IMR-90 (cell line): ENCODE measurements around the gene MAP6. TPM values are rescaled to one million over a fixed set of nuclear protein-coding genes. Genes with fewer than 3 reads are reported as not detected.

Source experiments
- ATAC-seq: fragments of 200-7000 bp; cut with Tn5 transposase; 2 replicates; pipeline ENCODE4 v1.9.1; 2020; ENCODE audit warnings: low read depth, mild to moderate bottlenecking, moderate library complexity
- BruUV-seq: library from RNA; stranded (reverse); fragments of 400-500 nt; replicated peaks from 2 replicates; lab custom pipeline; 2021; lab: Mats Ljungman, UMichigan
- CTCF ChIA-PET: fragments of 300-600 bp; formaldehyde crosslinking; extraction: SDS; loops from one replicate; lab custom pipeline; 2021; ENCODE audit warnings: antibody characterized with exemption; lab: Yijun Ruan, JAX
- POLR2A ChIA-PET: fragments of 300-600 bp; sonication (Branson Sonifier 250); formaldehyde crosslinking; loops from one replicate; lab custom pipeline; 2022; ENCODE audit warnings: antibody characterized with exemption; ENCODE audit not compliant: unreplicated experiment; lab: Charles Lee
- DNase-seq: peaks from one replicate; pipeline ENCODE4 v3.0.0; 2013
- H2AFZ ChIP-seq: replicated peaks from 2 replicates; pipeline ENCODE3; 2013; ENCODE audit warnings: low read length, mild to moderate bottlenecking; ENCODE audit not compliant: poor library complexity
- H2AK5ac ChIP-seq: 2 replicates; pipeline ENCODE4 v1.6.1; 2013; ENCODE audit warnings: low read depth, low read length, inconsistent platforms
- H2AK9ac ChIP-seq: replicated peaks from 2 replicates; pipeline ENCODE3; 2013; ENCODE audit warnings: mild to moderate bottlenecking, low read depth, low read length, moderate library complexity; ENCODE audit not compliant: poor library complexity
- H2BK120ac ChIP-seq: 2 replicates; pipeline ENCODE4 v1.6.1; 2013; ENCODE audit warnings: low read depth, low read length, inconsistent platforms
- H2BK15ac ChIP-seq: 3 replicates; pipeline ENCODE4 v1.6.1; 2013; ENCODE audit warnings: low read depth, low read length, inconsistent platforms
- H2BK20ac ChIP-seq: 2 replicates; pipeline ENCODE4 v1.6.1; 2013; ENCODE audit warnings: low read depth, mild to moderate bottlenecking, inconsistent platforms, low read length, moderate library complexity
- H2BK5ac ChIP-seq: 2 replicates; pipeline ENCODE4 v1.6.1; 2013; ENCODE audit warnings: mild to moderate bottlenecking, low read depth, low read length, inconsistent platforms; ENCODE audit not compliant: poor library complexity, severe bottlenecking
- H3K14ac ChIP-seq: replicated peaks from 2 replicates; pipeline ENCODE4 v1.6.1; 2013; ENCODE audit warnings: low read depth, low read length, inconsistent platforms
- H3K18ac ChIP-seq: 2 replicates; pipeline ENCODE4 v1.6.1; 2013; ENCODE audit warnings: low read depth, low read length, control low read depth
- H3K23ac ChIP-seq: 2 replicates; pipeline ENCODE4 v1.6.1; 2013; ENCODE audit warnings: low read depth, low read length, inconsistent platforms
- H3K27ac ChIP-seq: 2 replicates; pipeline ENCODE4 v1.5.1; 2013; ENCODE audit warnings: mild to moderate bottlenecking, control low read depth, low read length; ENCODE audit not compliant: insufficient read depth
- H3K27me3 ChIP-seq: 2 replicates; pipeline ENCODE4 v1.6.1; 2013; ENCODE audit warnings: low read length; ENCODE audit not compliant: control insufficient read depth, insufficient read depth
- H3K36me3 ChIP-seq: 2 replicates; pipeline ENCODE4 v1.6.1; 2013; ENCODE audit warnings: low read length, mixed read lengths; ENCODE audit not compliant: control insufficient read depth, insufficient read depth
- H3K4ac ChIP-seq: 2 replicates; pipeline ENCODE4 v1.6.1; 2013; ENCODE audit warnings: low read depth, low read length, inconsistent platforms
- H3K4me1 ChIP-seq: 2 replicates; pipeline ENCODE4 v1.6.1; 2013; ENCODE audit warnings: low read length, mixed read lengths; ENCODE audit not compliant: control insufficient read depth, insufficient read depth
- H3K4me2 ChIP-seq: 2 replicates; pipeline ENCODE4 v1.6.1; 2013; ENCODE audit warnings: low read depth, mild to moderate bottlenecking, control low read depth, low read length, moderate library complexity
- H3K4me3 ChIP-seq: 2 replicates; pipeline ENCODE4 v1.5.1; 2013; ENCODE audit warnings: low read depth, mild to moderate bottlenecking, control low read depth, low read length, moderate library complexity; ENCODE audit not compliant: insufficient read depth
- H3K56ac ChIP-seq: 2 replicates; pipeline ENCODE4 v1.6.1; 2013; ENCODE audit warnings: low read length, inconsistent platforms; ENCODE audit not compliant: insufficient read depth; ENCODE audit errors: extremely low read depth
- H3K79me1 ChIP-seq, 2 experiments: 2 replicates each; pipeline ENCODE4 v1.6.1; 2013; ENCODE audit warnings: low read length in 2 of 2, inconsistent platforms in 1 of 2, low read depth in 1 of 2
- H3K9ac ChIP-seq: 2 replicates; pipeline ENCODE4 v1.6.1; 2013; ENCODE audit warnings: low read depth, low read length, control low read depth
- H3K9me1 ChIP-seq: 2 replicates; pipeline ENCODE4 v1.6.1; 2013; ENCODE audit warnings: low read length, inconsistent platforms; ENCODE audit not compliant: insufficient read depth
- H3K9me3 ChIP-seq: 2 replicates; pipeline ENCODE4 v1.6.1; 2013; ENCODE audit warnings: low read length; ENCODE audit not compliant: control insufficient read depth, insufficient read depth
- H4K20me1 ChIP-seq: 2 replicates; pipeline ENCODE4 v1.6.1; 2013; ENCODE audit warnings: low read length, inconsistent platforms; ENCODE audit not compliant: insufficient read depth
- H4K5ac ChIP-seq: 2 replicates; pipeline ENCODE4 v1.6.1; 2013; ENCODE audit warnings: mild to moderate bottlenecking, low read depth, low read length, control low read depth
- H4K8ac ChIP-seq, 2 experiments: 2 replicates each; pipeline ENCODE4 v1.6.1; 2013; ENCODE audit warnings: low read depth in 2 of 2, low read length in 2 of 2, control low read depth in 1 of 2, inconsistent platforms in 1 of 2
- H4K91ac ChIP-seq: 2 replicates; pipeline ENCODE4 v1.6.1; 2013; ENCODE audit warnings: low read depth, low read length, inconsistent platforms; ENCODE audit not compliant: insufficient read depth
- BHLHE40 ChIP-seq: fragments of 150-350 bp; IDR thresholded peaks from 2 replicates; pipeline ENCODE4 v1.6.1; 2016; ENCODE audit warnings: mild to moderate bottlenecking, low read depth, low read length
- CEBPB ChIP-seq: IDR thresholded peaks from 2 replicates; pipeline ENCODE4 v1.6.1; 2012; ENCODE audit warnings: low read depth, low read length, improper control_type of control experiment
- CHD1 ChIP-seq: IDR thresholded peaks from 2 replicates; pipeline ENCODE4 v1.6.1; 2012; ENCODE audit warnings: low read depth, low read length, improper control_type of control experiment
- CTCF ChIP-seq: conservative IDR thresholded peaks from 2 replicates; pipeline ENCODE4 v1.5.1; 2012; ENCODE audit warnings: mild to moderate bottlenecking, low read depth, low read length, improper control_type of control experiment
- ELK1 ChIP-seq: fragments of 150-350 bp; IDR thresholded peaks from 2 replicates; pipeline ENCODE4 v1.6.1; 2016; ENCODE audit warnings: low read depth, mild to moderate bottlenecking, low read length, moderate library complexity, borderline replicate concordance
- FOS ChIP-seq: fragments of 150-350 bp; IDR thresholded peaks from 2 replicates; pipeline ENCODE4 v1.6.1; 2016; ENCODE audit warnings: low read depth, low read length
- MAFK ChIP-seq: IDR thresholded peaks from 2 replicates; pipeline ENCODE4 v1.6.1; 2012; ENCODE audit warnings: low read depth, low read length, improper control_type of control experiment
- MAZ ChIP-seq: IDR thresholded peaks from 2 replicates; pipeline ENCODE4 v1.6.1; 2012; ENCODE audit warnings: low read depth, mild to moderate bottlenecking, low read length, improper control_type of control experiment, moderate library complexity, borderline replicate concordance
- MXI1 ChIP-seq: IDR thresholded peaks from 2 replicates; pipeline ENCODE4 v1.6.1; 2012; ENCODE audit warnings: low read depth, mild to moderate bottlenecking, low read length, moderate library complexity, borderline replicate concordance
- NFE2L2 ChIP-seq: fragments of 150-350 bp; IDR thresholded peaks from 2 replicates; pipeline ENCODE4 v1.6.1; 2016; ENCODE audit warnings: low read depth, mild to moderate bottlenecking, low read length
- POLR2A ChIP-seq: IDR thresholded peaks from 2 replicates; pipeline ENCODE4 v1.6.1; 2012; ENCODE audit warnings: mild to moderate bottlenecking, low read depth, low read length
- RAD21 ChIP-seq: IDR thresholded peaks from 2 replicates; pipeline ENCODE4 v1.6.1; 2012; ENCODE audit warnings: low read length, improper control_type of control experiment
- RCOR1 ChIP-seq: IDR thresholded peaks from 2 replicates; pipeline ENCODE4 v1.6.1; 2012; ENCODE audit warnings: mild to moderate bottlenecking, low read length, improper control_type of control experiment; ENCODE audit not compliant: insufficient replicate concordance
- RFX5 ChIP-seq: IDR thresholded peaks from 2 replicates; pipeline ENCODE4 v1.8.0; 2012; ENCODE audit warnings: low read depth, mild to moderate bottlenecking, low read length, moderate library complexity
- SMC3 ChIP-seq: fragments of 150-350 bp; IDR thresholded peaks from 2 replicates; pipeline ENCODE4 v1.6.1; 2016; ENCODE audit warnings: low read depth, mild to moderate bottlenecking, antibody characterized with exemption, low read length, moderate library complexity
- USF2 ChIP-seq: fragments of 150-350 bp; IDR thresholded peaks from 2 replicates; pipeline ENCODE4 v1.6.1; 2017; ENCODE audit warnings: mild to moderate bottlenecking, antibody characterized with exemption, low read length, low read depth
- WGBS, 2 experiments: methylation state at CpG; one replicate each; pipeline versions ENCODE4 v1.1.5 to v1.1.7; 2013; ENCODE audit warnings: missing lambda C conversion rate in 2 of 2; ENCODE audit not compliant: insufficient read length in 1 of 2; ENCODE audit errors: extremely low coverage in 2 of 2; 5-methylcytosine and 5-hydroxymethylcytosine counted together
- dilution Hi-C: fragments of 300-500 bp; cut with HindIII; formaldehyde crosslinking; loops from one replicate; pipeline ENCODE4 v1.14.3; 2018; ENCODE audit warnings: low sequenced_read_pairs; ENCODE audit not compliant: unreplicated experiment
- in situ Hi-C: fragments of 300-500 bp; cut with MboI; formaldehyde crosslinking; loops from 3 replicates; pipeline ENCODE4 v1.14.3; 2019; ENCODE audit warnings: low sequenced_read_pairs, inconsistent platforms, mixed read lengths
- intact Hi-C: fragments of 100-400 bp; cut with micrococcal nuclease; formaldehyde crosslinking; loops from 2 replicates; pipeline ENCODE4 v1.10.0; 2022
- polyA plus RNA-seq, 3 experiments: library from polyadenylated mRNA; depleted of rRNA; stranded (reverse); fragments of >200 nt; gene quantifications; 2 replicates each; pipeline ENCODE4 v1.2.3, GENCODE V29; 2012; ENCODE audit warnings: low replicate concordance in 1 of 3
- total RNA-seq: library from RNA; depleted of rRNA; stranded (reverse); fragments of >200 nt; gene quantifications from 2 replicates; pipeline ENCODE4 v1.2.3, GENCODE V29; 2012

MAP6 gene
- total and polyA plus RNA-seq, 2 of the 4 experiments (the other 2 are of a cell fraction): 3.0 to 3.4 TPM

GRCh38 chr11:75589933-75590332 is 78.9 kb downstream of the MAP6 start:
- TF ChIP-seq BHLHE40: no peak
- no peak for TF ChIP-seq MAFK
- TF ChIP-seq CEBPB: no peak
- TF ChIP-seq ELK1: no peak
- no peak for TF ChIP-seq CHD1
- TF ChIP-seq USF2: no peak
- no peak for TF ChIP-seq MXI1
- no peak for TF ChIP-seq NFE2L2
- TF ChIP-seq CTCF: no peak
- no peak for TF ChIP-seq SMC3
- TF ChIP-seq POLR2A: no peak
- no peak for TF ChIP-seq RCOR1
- TF ChIP-seq RAD21: no peak
- no peak for TF ChIP-seq FOS
- TF ChIP-seq MAZ: no peak
- TF ChIP-seq RFX5: no peak
- Histone ChIP-seq H3K4me2 (no peak overlapping the region), H2AFZ (no peak overlapping the region), H3K4me3 (no peak overlapping the region), H3K18ac (no peak overlapping the region), H2BK120ac (no peak overlapping the region), H4K91ac (no peak overlapping the region), H3K23ac (no peak overlapping the region), H3K4me1 (no peaks in the 10 kb centered on the region), H3K36me3 (no peaks in the 10 kb centered on the region), H3K56ac (no peak overlapping the region), H2BK5ac (no peak overlapping the region), H3K4ac (no peak overlapping the region), H3K9me3 (no peaks in the 10 kb centered on the region), H4K5ac (no peak overlapping the region), H2AK5ac (no peak overlapping the region), H4K8ac (no peak overlapping the region), H3K27ac (no peak overlapping the region), H2AK9ac (no peak overlapping the region), H2BK15ac (no peak overlapping the region), H3K14ac (no peak overlapping the region), H3K27me3 (peaks cover 13% of the 10 kb centered on the region), H4K20me1 (no peaks in the 10 kb centered on the region), H3K9ac (no peak overlapping the region), H2BK20ac (no peak overlapping the region), H3K9me1 (no peaks in the 10 kb centered on the region), H3K79me1 (no peaks in the 10 kb centered on the region)
- ChIA-PET CTCF (no interaction called here), POLR2A (no interaction called here)
- in situ Hi-C loops (no loop called here), dilution Hi-C loops (no loop called here), intact Hi-C loops (no loop called here)
- ATAC-seq: no peak
- no peak for DNase-seq
- BruUV-seq: no TSS peak
- WGBS, 2 experiments: no CpG with 5 or more reads among the region's 2 CpGs
